BJ (cell line): ENCODE data around the gene DDR2. TPM values are rescaled to one million over a fixed set of nuclear protein-coding genes. Genes with fewer than 3 reads are reported as not detected.

Experiments
- CTCF ChIA-PET: fragments of 350-600 bp; formaldehyde crosslinking; extraction: SDS; loops from one replicate; lab custom pipeline; 2021; ENCODE audit warnings: antibody characterized with exemption, inconsistent platforms; lab: Yijun Ruan, JAX
- POLR2A ChIA-PET: fragments of 300-600 bp; sonication (Branson Sonifier 250); formaldehyde crosslinking; extraction: SDS; loops from one replicate; lab custom pipeline; 2021; ENCODE audit warnings: antibody characterized with exemption; lab: Charles Lee
- DNase-seq: peaks from one replicate; pipeline ENCODE4 v3.0.0-alpha.2; 2011; ENCODE audit warnings: low read depth
- H3K27me3 ChIP-seq: 2 replicates; pipeline ENCODE4 v1.6.0; 2011; ENCODE audit warnings: low read length; ENCODE audit not compliant: control insufficient read depth, insufficient read depth
- H3K36me3 ChIP-seq: 2 replicates; pipeline ENCODE4 v1.5.1; 2011; ENCODE audit warnings: low read length; ENCODE audit not compliant: control insufficient read depth, insufficient read depth
- H3K4me3 ChIP-seq: 2 replicates; pipeline ENCODE4 v1.5.1; 2011; ENCODE audit warnings: low read depth, mild to moderate bottlenecking, control low read depth, low read length
- polyA plus RNA-seq: library from polyadenylated mRNA; depleted of rRNA; stranded (reverse); fragments of >200 nt; gene quantifications from 2 replicates; pipeline ENCODE4 v1.2.3, GENCODE V29; 2011
- TF ChIP-seq, protein P1 (sequence below): IDR thresholded peaks from 2 replicates; pipeline ENCODE4 v1.5.1; 2011; ENCODE audit warnings: low read depth, mild to moderate bottlenecking, control low read depth, inconsistent platforms, low read length, moderate library complexity; ENCODE audit not compliant: insufficient read depth

Gene DDR2
- polyA plus RNA-seq, 1 experiment: 282 TPM

- TF ChIP-seq, protein P1, sequence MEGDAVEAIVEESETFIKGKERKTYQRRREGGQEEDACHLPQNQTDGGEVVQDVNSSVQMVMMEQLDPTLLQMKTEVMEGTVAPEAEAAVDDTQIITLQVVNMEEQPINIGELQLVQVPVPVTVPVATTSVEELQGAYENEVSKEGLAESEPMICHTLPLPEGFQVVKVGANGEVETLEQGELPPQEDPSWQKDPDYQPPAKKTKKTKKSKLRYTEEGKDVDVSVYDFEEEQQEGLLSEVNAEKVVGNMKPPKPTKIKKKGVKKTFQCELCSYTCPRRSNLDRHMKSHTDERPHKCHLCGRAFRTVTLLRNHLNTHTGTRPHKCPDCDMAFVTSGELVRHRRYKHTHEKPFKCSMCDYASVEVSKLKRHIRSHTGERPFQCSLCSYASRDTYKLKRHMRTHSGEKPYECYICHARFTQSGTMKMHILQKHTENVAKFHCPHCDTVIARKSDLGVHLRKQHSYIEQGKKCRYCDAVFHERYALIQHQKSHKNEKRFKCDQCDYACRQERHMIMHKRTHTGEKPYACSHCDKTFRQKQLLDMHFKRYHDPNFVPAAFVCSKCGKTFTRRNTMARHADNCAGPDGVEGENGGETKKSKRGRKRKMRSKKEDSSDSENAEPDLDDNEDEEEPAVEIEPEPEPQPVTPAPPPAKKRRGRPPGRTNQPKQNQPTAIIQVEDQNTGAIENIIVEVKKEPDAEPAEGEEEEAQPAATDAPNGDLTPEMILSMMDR: no peak
- Histone ChIP-seq H3K27me3 (no peaks in the 10 kb centered on the region), H3K36me3 (peaks cover 11% of the 10 kb centered on the region), H3K4me3 (no peak overlapping the region)
- CTCF ChIA-PET: no interaction called here
- POLR2A ChIA-PET: no interaction called here
- no peak for DNase-seq
These were observed 70.4 kb downstream of the DDR2 start for GRCh38 chr1:162702628-162703027.

GRCh38 chr1:162703708-162704107 is 71.4 kb downstream of the DDR2 start:
- DNase-seq: no peak
- POLR2A ChIA-PET: no interaction called here
- H3K27me3 ChIP-seq: no peaks in the 10 kb centered on the region

GRCh38 chr1:162704673-162705424 is 72.6 kb downstream of the DDR2 start:
- DNase-seq: no peak
- ChIA-PET POLR2A (interaction anchor here (0.5 kb wide), 1 partner anchor 91 kb away, joined by 3 read pairs; no protein-coding TSS in a partner anchor), CTCF (no interaction called here)
- Histone ChIP-seq H3K4me3 (no peak overlapping the region), H3K27me3 (no peaks in the 10 kb centered on the region), H3K36me3 (peaks cover 11% of the 10 kb centered on the region)
- TF ChIP-seq, protein P1: no peak

More at GRCh38 chr1:162703708-162704107, 71.4 kb downstream of the DDR2 start:
- Histone ChIP-seq H3K4me3 (no peak overlapping the region), H3K36me3 (peaks cover 11% of the 10 kb centered on the region)
- TF ChIP-seq, protein P1: no peak
- CTCF ChIA-PET: no interaction called here

DNA sequence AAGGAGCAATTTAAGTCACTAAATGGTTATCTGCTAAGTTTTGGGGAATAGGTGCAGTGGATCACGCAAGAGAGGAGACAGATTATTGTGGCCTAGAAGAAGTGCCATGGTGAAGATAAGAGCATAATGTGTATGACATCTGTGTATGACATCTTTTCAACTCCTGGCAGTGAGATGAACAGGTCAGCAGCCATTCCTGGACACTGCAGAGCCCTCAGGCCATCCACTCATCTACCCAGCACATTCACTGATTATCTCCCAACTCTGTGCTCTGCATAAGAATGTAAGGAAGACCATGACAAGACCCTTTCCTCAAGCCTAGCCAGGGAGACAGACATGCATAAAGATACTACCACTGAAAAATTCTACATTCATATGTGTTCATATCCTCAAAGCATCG is 73.7 kb downstream of the DDR2 start:
- POLR2A ChIA-PET: no interaction called here
- DNase-seq: no peak
- CTCF ChIA-PET: no interaction called here
- Histone ChIP-seq H3K27me3 (no peaks in the 10 kb centered on the region), H3K36me3 (peaks cover 11% of the 10 kb centered on the region), H3K4me3 (no peak overlapping the region)
- TF ChIP-seq, protein P1: no peak

- ChIA-PET POLR2A (no interaction called here), CTCF (no interaction called here)
- Histone ChIP-seq H3K4me3 (no peak overlapping the region), H3K36me3 (peaks cover 11% of the 10 kb centered on the region), H3K27me3 (no peaks in the 10 kb centered on the region)
- TF ChIP-seq, protein P1: no peak
- DNase-seq: no peak
These were observed 74.3 kb downstream of the DDR2 start for GRCh38 chr1:162706606-162707005.
